ENCODE measurements around the gene KRT82.
"Not testable (repeated sequence)": the region's sequence is repeated elsewhere in the genome, so short reads cannot be mapped to it uniquely, and the experiment has no call there.

KRT82 gene

GRCh38 chr12:52434760-52435530, 28.8 kb upstream of the KRT82 start:
- no peak for DNase-seq

GRCh38 chr12:52434081-52434733, 28.1 kb upstream of the KRT82 start, which contains the start of gene KRT75:
KRT75 (minus strand) TSS chr12:52434371; CDS start chr12:52434304, 67 bp downstream.
- DNase-seq = no peak

GRCh38 chr12:52433501-52434080, 27.5 kb upstream of the KRT82 start:
- no peak for DNase-seq

- DNase-seq = no peak
Measured at GRCh38 chr12:52432559-52433207, 26.5 kb upstream of the KRT82 start.

- DNase-seq = no peak
Measured at GRCh38 chr12:52428121-52428520, 22.0 kb upstream of the KRT82 start.

GRCh38 chr12:52427083-52427482, 20.9 kb upstream of the KRT82 start:
- no peak for DNase-seq

- no peak for DNase-seq
Measured at GRCh38 chr12:52426034-52426433, 19.9 kb upstream of the KRT82 start.

- DNase-seq = no peak
Measured at GRCh38 chr12:52425466-52425865, 19.3 kb upstream of the KRT82 start.

GRCh38 chr12:52423661-52424500, 17.7 kb upstream of the KRT82 start:
- DNase-seq = no peak

- DNase-seq = no peak
Measured at GRCh38 chr12:52423035-52423434, 16.9 kb upstream of the KRT82 start.

- DNase-seq = no peak
Measured at GRCh38 chr12:52419656-52420055, 13.5 kb upstream of the KRT82 start.

GRCh38 chr12:52418576-52419110, 12.5 kb upstream of the KRT82 start:
- DNase-seq = no peak

- no peak for DNase-seq
Measured at GRCh38 chr12:52417740-52418139, 11.6 kb upstream of the KRT82 start.

GRCh38 chr12:52416795-52417194, 10.7 kb upstream of the KRT82 start:
- no peak for DNase-seq

GRCh38 chr12:52415870-52416750, 10.0 kb upstream of the KRT82 start:
- DNase-seq = no peak

GRCh38 chr12:52414936-52415335, 8.8 kb upstream of the KRT82 start:
- no peak for DNase-seq

GRCh38 chr12:52413782-52414345, 7.7 kb upstream of the KRT82 start:
- DNase-seq = no peak

- no peak for DNase-seq
Measured at GRCh38 chr12:52413202-52413601, 7.1 kb upstream of the KRT82 start.

- no peak for DNase-seq
Measured at GRCh38 chr12:52411815-52412214, 5.7 kb upstream of the KRT82 start.

- not testable (repeated sequence) for DNase-seq
Measured at GRCh38 chr12:52410589-52411248, 4.6 kb upstream of the KRT82 start.
